IgD-negative memory B cell (primary cell): Measurements from ENCODE around the gene CCDC17. TPM values are rescaled to one million over a fixed set of nuclear protein-coding genes. Genes with fewer than 3 reads are reported as not detected.

Experiments used
- H3K27ac Mint-ChIP-seq, 3 donors: one replicate each; pipeline ENCODE4 v1.8.0; 2020 to 2022; ENCODE audit warnings: mild to moderate bottlenecking in 3 of 3, mixed read lengths in 3 of 3, moderate library complexity in 1 of 3
- H3K27me3 Mint-ChIP-seq: one replicate; pipeline ENCODE4 v1.8.0; 2021; ENCODE audit warnings: mixed read lengths
- H3K36me3 Mint-ChIP-seq: one replicate; pipeline ENCODE4 v1.8.0; 2020; ENCODE audit warnings: mild to moderate bottlenecking, mixed read lengths
- H3K4me1 Mint-ChIP-seq, 3 donors: one replicate each; pipeline ENCODE4 v1.8.0; 2020 to 2022; ENCODE audit warnings: mixed read lengths in 3 of 3, mild to moderate bottlenecking in 1 of 3
- H3K4me3 Mint-ChIP-seq, 4 donors: one replicate each; pipeline ENCODE4 v1.8.0; 2020 to 2022; ENCODE audit warnings: mild to moderate bottlenecking in 4 of 4, mixed read lengths in 4 of 4, moderate library complexity in 3 of 4
- H3K9me3 Mint-ChIP-seq, 3 donors: one replicate each; pipeline ENCODE4 v1.8.0; 2020 to 2021; ENCODE audit warnings: mixed read lengths in 3 of 3, mild to moderate bottlenecking in 1 of 3
- polyA plus RNA-seq: library from polyadenylated mRNA; unstranded; fragments of 300-500 nt; fragmentation: Illumina TruSeq; gene quantifications from one replicate; pipeline ENCODE4 v1.2.3, GENCODE V29; 2021

CCDC17 gene
- polyA plus RNA-seq, 1 donor from 2014 or later = 0.60 TPM

DNA sequence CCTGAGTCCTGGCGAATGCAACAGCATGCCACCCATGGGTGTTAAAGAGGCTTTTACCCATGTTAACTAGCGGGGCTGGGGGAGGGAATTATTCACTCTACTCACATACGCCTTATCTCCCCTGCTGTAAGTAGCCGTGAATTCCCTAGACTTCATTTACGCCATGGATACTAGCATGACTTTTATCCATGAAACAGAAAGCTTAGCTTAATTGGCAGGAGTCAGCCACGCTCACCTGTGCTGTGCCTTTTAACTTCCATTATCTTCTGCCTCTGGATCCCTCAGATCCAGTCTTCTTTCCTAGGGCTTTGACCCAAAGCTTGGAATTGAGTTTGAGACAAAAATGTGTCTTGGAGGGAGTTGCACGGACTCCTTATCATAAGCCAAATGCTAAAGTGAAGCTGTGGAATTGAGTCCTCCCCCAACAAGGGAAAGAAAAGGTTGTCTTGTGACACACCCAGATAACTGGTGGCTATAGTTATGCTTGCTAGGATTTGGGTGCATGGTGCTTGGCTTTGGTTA lies 49.7 kb downstream of the CCDC17 start:
- H3K27ac Mint-ChIP-seq = no peak overlapping the region
- no peaks in the 10 kb centered on the region for H3K36me3 Mint-ChIP-seq
- no peaks in the 10 kb centered on the region for H3K9me3 Mint-ChIP-seq

GRCh38 chr1:45573231-45573804 lies 50.5 kb downstream of the CCDC17 start:
- Mint-ChIP-seq H3K36me3 (no peaks in the 10 kb centered on the region), H3K4me3 (no peak overlapping the region), H3K9me3 (no peaks in the 10 kb centered on the region), H3K27ac (peak overlapping the region in 2 of 3 donors; percentile 39 to 86), H3K4me1 (peaks cover 0 to 3% (median 0%) of the 10 kb centered on the region in 3 donors), H3K27me3 (no peaks in the 10 kb centered on the region)

More for the DNA sequence above, 49.7 kb downstream of the CCDC17 start:
- Mint-ChIP-seq H3K27me3 (no peaks in the 10 kb centered on the region), H3K4me1 (peaks cover 0 to 3% (median 0%) of the 10 kb centered on the region in 3 donors), H3K4me3 (no peak overlapping the region)

DNA sequence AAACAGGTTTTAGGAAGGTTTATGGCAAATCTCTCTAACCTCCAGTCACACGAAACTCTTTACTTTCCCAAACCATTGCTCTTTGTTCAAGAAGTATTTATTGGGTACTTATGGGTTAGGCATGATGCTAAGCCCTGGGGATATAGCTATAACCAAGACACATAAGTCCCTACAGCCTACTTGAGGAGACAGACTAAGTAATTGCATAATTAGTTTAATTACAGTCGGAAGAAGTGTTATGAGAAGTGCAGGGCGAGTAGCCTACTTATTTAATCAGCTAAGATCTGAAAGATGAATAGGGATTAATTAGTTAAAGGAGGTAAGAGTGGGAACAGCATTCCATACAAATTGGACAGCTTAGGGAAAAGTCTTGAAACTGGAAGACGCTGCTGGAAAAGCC lies 53.2 kb downstream of the CCDC17 start:
- peaks cover 0 to 1% (median 0%) of the 10 kb centered on the region in 3 donors for H3K4me1 Mint-ChIP-seq
- H3K36me3 Mint-ChIP-seq = no peaks in the 10 kb centered on the region
- H3K9me3 Mint-ChIP-seq = no peaks in the 10 kb centered on the region
- no peak overlapping the region for H3K27ac Mint-ChIP-seq
- no peaks in the 10 kb centered on the region for H3K27me3 Mint-ChIP-seq
- no peak overlapping the region for H3K4me3 Mint-ChIP-seq

Other genes with a start within 250 kb of the CCDC17 start
- 19.2 TPM for gene TESK2, start 132.9 kb downstream of the CCDC17 start, polyA plus RNA-seq
- 5.2 TPM for gene CCDC163, start 124.0 kb downstream of the CCDC17 start, polyA plus RNA-seq
- 1.5 TPM for gene MMACHC, start 123.8 kb downstream of the CCDC17 start, polyA plus RNA-seq
- gene PRDX1, start 102.2 kb downstream of the CCDC17 start, polyA plus RNA-seq = 264 TPM
- gene AKR1A1, start 73.2 kb downstream of the CCDC17 start, polyA plus RNA-seq = 117 TPM
- 116 TPM for gene NASP, start 40.0 kb downstream of the CCDC17 start, polyA plus RNA-seq
- gene GPBP1L1, start 62.5 kb upstream of the CCDC17 start, polyA plus RNA-seq = 83.4 TPM
- 43.8 TPM for gene TMEM69, start 64.1 kb upstream of the CCDC17 start, polyA plus RNA-seq
- 11.0 TPM for gene IPP, start 126.6 kb upstream of the CCDC17 start, polyA plus RNA-seq
- gene MAST2, start 179.6 kb upstream of the CCDC17 start, polyA plus RNA-seq = 3.1 TPM